ENCODE results near the gene BRD8.

The BRD8 gene

DNA sequence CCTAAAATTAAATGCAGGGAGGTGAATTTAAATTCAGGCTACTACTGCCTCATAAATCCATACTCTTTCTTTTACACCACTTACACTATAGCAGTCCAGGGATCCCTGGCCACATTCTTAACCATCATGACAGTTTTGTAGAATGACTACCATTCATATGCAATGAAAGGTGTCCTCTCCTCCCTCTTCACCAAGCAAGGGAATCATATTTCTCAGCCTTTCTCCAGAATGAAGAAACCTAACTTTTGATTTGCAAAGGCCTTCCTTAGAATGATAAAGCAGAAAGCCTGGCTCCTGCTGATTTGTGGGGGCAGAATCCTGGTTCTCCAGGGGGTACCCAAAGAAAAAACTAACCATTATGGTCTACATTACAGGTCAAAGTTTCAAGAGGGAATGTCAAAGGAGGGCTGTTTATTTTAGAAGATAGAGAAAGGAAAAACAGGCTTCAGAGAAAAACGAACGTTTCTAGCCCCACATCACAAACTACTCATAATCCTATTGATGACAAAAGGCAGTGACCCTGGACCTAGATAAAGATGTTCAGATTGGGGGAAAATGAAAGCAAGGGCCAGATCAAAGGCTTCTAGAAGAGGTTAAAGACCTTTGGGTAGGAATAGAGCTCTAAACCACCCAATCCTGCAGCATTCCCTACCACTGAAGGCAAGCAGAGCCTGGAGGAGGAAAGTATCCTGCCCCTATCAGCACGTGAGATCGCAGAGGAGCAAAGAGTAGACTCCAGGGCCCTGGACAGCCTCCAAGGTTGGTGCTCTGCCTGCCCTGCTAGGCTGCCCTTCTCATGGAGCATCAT lies 83.1 kb downstream of the BRD8 start:
- TF ChIP-seq POU2F2 (IDR thresholded peaks at IDR 0.05; ENCODE audit: low read depth, low read length), result no peak
- no peak for TF ChIP-seq POLR2AphosphoS5 (IDR thresholded peaks at IDR 0.05; ENCODE audit: low read depth, low read length)
- no peak for TF ChIP-seq POLR2A (IDR thresholded peaks at IDR 0.05; ENCODE audit: low read depth, low read length)
- no peak for TF ChIP-seq SPI1 (IDR thresholded peaks at IDR 0.05; ENCODE audit: low read depth, low read length)
- no peak for TF ChIP-seq PAX5 (IDR thresholded peaks at IDR 0.05; ENCODE audit: insufficient read depth, low read length, severe bottlenecking)
- TF ChIP-seq TAF1 (IDR thresholded peaks at IDR 0.05; ENCODE audit: low read depth, low read length), result no peak
- no peak for DNase-seq (ENCODE audit: insufficient read length, low spot score)
- no peak for FAIRE-seq

- DNase-seq (ENCODE audit: insufficient read length, low spot score) (no peak), FAIRE-seq (no peak)
- TF ChIP-seq POLR2A (IDR thresholded peaks at IDR 0.05; ENCODE audit: low read depth, low read length), result no peak
Measured at GRCh38 chr5:138093036-138093435, 85.4 kb downstream of the BRD8 start.

DNA sequence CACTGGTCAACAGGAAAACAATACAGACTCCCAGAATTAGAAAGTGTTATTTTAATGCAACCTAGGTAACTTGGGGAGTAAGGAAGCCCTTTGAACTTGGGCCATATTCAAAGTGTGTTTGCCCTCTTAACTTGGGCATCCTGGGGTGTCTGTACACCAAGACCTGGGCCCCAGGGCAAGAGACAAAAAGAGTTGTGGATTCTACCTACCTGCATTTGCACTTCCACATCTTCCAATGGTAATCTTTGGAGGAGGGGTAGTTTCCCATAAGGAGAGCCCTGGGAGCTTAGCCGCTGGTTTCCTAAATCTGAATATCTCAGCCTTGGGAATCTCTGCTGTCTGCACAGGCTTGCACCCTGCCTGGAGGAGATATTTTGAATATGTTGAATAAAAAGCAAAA lies 86.1 kb downstream of the BRD8 start:
- FAIRE-seq (no peak), DNase-seq (ENCODE audit: insufficient read length, low spot score) (no peak)
- TF ChIP-seq SPI1 (IDR thresholded peaks at IDR 0.05; ENCODE audit: low read depth, low read length) (no peak), POU2F2 (IDR thresholded peaks at IDR 0.05; ENCODE audit: low read depth, low read length) (no peak), TAF1 (IDR thresholded peaks at IDR 0.05; ENCODE audit: low read depth, low read length) (no peak), POLR2AphosphoS5 (IDR thresholded peaks at IDR 0.05; ENCODE audit: low read depth, low read length) (no peak), POLR2A (IDR thresholded peaks at IDR 0.05; ENCODE audit: low read depth, low read length) (no peak), PAX5 (IDR thresholded peaks at IDR 0.05; ENCODE audit: insufficient read depth, low read length, severe bottlenecking) (no peak)

DNA sequence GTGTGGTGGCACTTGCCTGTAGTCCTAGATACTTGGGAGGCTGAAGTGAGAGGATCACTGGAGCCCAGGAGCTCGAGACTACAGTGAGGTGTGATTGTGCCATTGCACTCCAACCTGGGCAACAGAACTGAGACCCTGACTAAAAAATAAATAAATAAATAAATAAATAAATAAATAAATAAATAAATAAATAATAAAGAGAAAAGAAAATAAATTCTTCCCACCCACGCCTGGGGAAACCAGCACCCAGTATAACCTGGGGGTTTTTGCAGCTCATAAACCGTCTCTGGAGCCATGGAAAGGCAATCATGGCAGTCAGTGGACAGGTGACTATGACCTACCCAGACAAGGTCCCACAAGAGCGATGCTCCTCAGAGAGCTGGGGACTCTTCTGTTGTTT lies 86.7 kb downstream of the BRD8 start:
- no peak for TF ChIP-seq POLR2A (IDR thresholded peaks at IDR 0.05; ENCODE audit: low read depth, low read length)
- TF ChIP-seq SPI1 (IDR thresholded peaks at IDR 0.05; ENCODE audit: low read depth, low read length), result no peak
- TF ChIP-seq PAX5 (IDR thresholded peaks at IDR 0.05; ENCODE audit: insufficient read depth, low read length, severe bottlenecking), result no peak
- TF ChIP-seq POU2F2 (IDR thresholded peaks at IDR 0.05; ENCODE audit: low read depth, low read length), result no peak
- TF ChIP-seq POLR2AphosphoS5 (IDR thresholded peaks at IDR 0.05; ENCODE audit: low read depth, low read length), result no peak
- TF ChIP-seq TAF1 (IDR thresholded peaks at IDR 0.05; ENCODE audit: low read depth, low read length), result no peak
- DNase-seq (ENCODE audit: insufficient read length, low spot score) (no peak), FAIRE-seq (no peak)

All from GM12891 (cell line).